Measurements from ENCODE around the gene MLH3.
A peak's percentile ranks its signal among the peaks of the same experiment; 100 is the strongest.

Gene MLH3

DNA sequence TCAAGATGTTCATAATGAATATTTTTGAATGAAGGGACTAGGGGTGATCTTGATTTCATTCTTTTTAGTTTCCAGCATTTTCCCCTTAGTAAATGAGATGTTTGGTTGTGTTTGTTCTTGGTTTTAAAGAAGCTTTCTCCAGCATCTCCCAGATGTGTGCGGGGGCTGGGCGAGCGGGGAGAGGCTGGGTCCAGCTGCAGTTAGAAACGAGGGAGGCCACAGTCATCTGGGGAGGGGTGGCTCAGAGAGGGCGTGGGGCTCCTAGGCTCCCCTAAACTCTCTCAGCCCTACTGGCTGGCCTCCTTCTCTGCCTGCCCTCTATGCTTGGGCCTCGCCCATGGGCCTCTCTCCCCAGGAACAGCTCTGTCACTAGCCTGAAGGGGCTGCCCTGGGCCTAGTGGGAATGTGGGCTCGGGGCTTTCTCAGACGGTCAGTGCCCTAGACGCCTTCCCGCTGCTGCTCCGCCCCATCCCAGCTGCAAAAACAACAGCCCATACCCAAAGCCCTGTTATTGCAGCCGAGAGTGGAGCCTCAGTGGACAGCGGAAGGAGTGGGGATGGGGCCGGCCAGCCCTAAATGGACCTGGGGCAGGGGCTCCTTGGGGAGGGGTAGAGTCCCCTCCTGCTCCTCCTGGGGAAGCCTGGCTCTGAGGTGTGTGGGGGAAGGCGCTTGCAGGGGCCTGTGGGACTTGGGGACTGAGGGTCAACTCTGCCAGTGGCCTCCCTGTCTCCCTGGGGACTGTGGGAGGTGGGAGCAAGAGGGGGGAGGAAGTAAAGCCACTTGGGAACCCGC lies 66.8 kb downstream of the MLH3 start:
- DNase-seq (no peak), ATAC-seq (no peak)

DNA sequence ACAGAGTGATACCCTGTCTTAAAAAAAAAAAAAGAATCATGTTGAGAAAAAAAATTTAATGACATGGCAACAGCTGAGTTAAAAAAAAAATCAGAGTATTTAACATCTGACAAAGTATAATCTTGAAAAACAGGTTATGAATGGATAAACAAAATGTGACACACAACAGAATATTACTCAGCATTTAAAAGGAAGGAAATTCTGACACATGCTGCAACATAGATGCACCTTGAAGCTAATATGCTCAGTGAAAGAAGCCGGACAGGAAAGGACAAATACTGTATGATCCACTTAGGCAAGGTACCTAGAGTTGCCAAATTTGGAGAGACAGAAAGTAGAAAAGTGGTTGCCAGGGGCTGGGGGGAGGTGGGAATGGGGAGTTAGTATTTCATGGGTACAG lies 67.9 kb downstream of the MLH3 start:
- DNase-seq, result no peak
- no peak for ATAC-seq

- ATAC-seq (no peak), DNase-seq (no peak)
Measured at GRCh38 chr14:74982661-74983060, 68.6 kb downstream of the MLH3 start.

- DNase-seq, result no peak
- no peak for ATAC-seq
Measured at GRCh38 chr14:74981833-74982232, 69.4 kb downstream of the MLH3 start.

GRCh38 chr14:74981462-74981782 lies 69.8 kb downstream of the MLH3 start:
- ATAC-seq (no peak), DNase-seq (no peak)

DNA sequence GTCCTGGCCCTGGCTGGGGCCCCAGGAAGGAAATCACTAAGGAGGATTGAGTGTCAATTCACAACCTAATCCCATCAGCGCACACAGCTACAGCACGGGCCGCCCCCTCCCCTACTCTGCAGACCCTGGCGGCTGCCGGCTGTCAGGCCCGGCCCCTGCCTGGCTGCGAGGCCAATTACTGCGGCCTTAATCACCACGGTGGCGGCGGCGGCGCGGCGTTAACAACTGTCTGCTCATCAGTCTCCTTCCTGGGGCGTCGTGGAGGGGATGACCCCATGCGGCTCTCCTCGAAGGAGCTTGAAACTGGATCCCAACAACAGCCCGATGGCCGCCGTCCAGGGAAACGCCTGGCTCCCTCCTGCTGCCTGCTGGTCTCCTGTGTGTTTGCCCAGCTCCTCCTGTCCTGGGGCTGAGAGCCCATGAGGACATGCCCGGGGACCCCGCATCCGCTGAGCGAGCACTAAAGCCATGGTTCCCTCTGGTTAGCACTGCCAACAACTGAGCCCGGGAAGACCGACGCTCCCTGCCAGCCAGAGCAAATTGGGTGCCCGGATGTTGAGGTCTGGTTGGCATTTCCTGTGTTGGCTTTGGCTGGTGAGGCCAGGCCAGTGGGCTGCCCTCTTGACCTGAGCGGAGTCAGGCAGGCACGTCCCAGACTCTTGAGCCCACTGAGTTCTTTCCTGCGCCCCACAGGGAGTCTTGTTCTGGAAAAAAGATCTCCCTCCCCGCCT lies 70.4 kb downstream of the MLH3 start:
- no peak for DNase-seq
- no peak for ATAC-seq

GRCh38 chr14:74980398-74980730 lies 70.9 kb downstream of the MLH3 start:
- ATAC-seq, result no peak
- DNase-seq, result no peak

- no peak for DNase-seq
Measured at GRCh38 chr14:74979442-74980397, 71.5 kb downstream of the MLH3 start.

DNA sequence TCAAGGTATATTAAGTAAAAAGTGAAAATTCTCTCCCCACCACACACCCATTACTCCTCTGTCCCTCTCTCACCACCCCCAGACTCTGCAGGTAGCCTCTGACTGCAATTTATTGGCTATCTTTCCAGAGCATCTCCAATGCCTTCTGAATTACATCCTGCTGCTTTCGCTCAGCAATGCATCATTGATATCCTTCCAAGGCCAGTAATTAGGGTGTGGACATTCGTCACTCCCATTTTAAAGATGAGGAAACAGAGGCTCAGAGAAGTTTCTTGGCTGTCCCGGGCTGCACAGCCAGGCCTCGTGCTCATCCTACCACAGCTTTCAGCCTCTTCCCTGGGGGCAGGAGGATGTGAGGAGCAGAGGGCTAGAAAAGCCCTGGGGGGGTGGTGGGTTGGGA lies 72.2 kb downstream of the MLH3 start:
- ATAC-seq (no peak), DNase-seq (no peak)

More at GRCh38 chr14:74979442-74980397, 71.5 kb downstream of the MLH3 start:
- no peak for ATAC-seq

DNA sequence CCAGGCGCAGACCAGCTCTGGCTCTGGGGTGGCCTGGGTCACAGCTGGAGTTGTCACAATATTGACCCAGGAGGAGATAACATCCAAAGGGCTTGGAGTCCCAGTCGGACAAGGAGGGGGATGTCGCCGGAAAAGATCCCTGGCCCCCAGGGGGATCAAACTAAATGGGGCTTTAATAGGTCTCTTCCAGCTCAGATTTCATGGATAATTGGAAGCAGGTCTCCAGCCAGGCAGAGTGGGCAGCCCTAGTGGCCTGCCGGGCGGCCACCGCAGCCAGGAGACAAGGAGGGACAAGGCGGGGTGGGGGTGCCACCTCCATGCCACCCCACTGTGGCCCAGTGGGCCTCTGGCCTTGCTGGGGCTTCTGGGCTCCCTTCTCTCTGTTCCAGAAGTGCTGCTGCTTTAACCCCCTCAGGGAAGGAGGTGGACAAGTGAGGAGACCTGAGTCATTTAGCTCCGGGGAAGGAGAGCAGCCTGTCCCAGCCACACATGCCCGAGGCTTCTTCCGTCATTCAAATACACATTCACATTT lies 72.8 kb downstream of the MLH3 start:
- no peak for DNase-seq

DNA sequence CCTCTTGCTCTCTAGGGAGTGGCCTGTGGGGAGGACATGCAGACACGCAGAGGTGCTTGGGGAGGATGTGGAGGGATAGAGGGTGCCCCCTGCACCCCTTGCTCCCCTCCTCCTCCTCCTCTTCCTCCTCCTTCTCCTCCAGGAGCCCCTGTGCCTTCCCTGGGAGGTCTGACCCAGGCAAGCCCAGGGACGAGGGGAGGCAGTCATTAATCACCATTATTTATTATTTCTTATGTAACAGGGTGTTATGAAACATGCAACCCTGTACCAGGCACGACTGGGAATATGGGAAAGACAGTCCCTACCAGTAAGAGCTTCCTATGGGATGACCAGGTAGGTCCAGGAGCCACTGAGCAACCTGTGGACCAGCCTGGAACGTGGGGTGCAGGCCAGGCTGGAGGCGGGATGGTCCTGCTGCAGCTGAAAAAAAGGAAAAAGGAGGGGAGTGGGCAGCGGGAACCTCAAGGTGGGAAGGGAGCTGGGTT lies 73.3 kb downstream of the MLH3 start:
- ATAC-seq (no peak), DNase-seq (no peak)

More for the DNA sequence above, 72.8 kb downstream of the MLH3 start:
- ATAC-seq, result no peak

GRCh38 chr14:74977164-74977900 lies 73.9 kb downstream of the MLH3 start:
- no peak for ATAC-seq

DNA sequence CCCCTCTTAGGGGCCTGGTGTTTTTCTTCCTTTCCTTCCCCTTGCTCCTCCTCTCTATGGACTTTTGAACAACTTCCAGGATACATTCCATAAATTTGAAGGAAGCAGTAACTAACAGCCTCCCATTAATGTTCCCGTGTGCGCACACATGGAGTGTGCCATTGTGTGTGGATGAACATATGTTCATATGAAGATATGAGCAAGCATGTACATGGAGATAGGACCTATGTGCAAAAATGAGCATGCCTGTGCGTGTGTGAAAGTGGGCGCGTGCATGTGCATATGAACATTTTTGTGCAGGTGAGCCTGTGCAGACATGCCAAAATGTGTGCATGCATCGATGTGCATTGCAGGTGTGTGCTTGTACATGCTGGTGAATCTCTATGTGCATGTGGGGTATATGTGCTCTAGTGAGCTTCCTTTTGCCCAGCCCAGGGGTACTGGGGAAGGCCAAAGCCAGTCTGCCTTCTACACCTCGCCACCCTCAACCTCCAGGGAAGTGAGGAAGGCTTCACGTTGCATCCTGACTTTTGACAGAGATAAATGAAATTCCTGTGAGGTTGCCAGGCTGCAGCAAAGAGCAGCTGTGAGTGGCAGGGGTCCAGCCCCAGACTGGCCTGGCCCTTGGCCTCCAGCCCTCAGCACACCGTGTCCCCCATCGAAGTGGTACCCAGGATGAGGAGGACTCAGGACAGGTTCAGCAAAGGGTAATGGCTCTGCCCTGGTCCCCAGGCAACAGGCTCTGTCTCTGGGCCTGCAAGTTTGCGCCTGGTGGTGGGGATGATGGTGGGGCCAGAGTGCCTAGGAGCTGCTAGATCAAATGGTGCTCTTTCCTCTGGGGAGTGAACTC lies 74.8 kb downstream of the MLH3 start:
- ATAC-seq, result no peak
- DNase-seq, result no peak

More at GRCh38 chr14:74977164-74977900, 73.9 kb downstream of the MLH3 start:
- DNase-seq, result no peak

- DNase-seq (no peak), ATAC-seq (no peak)
Measured at GRCh38 chr14:74975059-74975810, 76.0 kb downstream of the MLH3 start.

DNA sequence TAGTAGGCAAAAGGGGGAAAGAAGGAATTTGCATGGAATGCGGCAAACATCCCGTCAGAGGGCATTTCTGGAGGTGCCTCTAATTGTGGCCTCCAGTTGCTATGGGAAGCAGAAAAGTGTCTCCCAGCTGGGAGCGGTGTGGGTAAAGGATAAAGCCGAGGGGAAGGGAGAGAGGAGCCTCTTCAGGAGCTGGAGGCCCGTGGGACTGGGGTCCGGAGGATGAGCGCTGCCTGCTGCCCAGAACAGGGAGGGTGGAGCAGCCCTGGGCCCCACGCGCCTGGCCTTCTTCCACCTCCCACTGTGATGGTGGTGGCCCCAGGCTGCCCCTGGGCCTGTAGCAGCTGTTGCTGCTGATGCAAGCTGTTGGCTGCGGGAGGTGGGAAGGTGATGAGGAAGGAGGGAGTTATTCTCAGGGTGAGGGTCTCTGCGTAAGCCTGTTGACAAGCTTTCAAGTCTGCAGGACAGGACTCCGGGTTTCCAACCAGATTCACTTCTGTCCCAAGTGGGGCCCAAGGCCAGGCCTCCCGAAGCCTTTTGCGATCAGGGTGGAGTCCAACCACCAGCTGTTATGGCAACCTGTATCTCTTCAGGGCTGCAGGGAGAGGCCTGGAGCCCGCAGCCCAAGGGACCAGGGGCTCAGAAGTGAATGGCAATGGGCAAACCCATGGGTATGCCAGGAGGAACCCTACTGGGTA lies 76.8 kb downstream of the MLH3 start:
- ATAC-seq (no peak), DNase-seq (no peak)

DNA sequence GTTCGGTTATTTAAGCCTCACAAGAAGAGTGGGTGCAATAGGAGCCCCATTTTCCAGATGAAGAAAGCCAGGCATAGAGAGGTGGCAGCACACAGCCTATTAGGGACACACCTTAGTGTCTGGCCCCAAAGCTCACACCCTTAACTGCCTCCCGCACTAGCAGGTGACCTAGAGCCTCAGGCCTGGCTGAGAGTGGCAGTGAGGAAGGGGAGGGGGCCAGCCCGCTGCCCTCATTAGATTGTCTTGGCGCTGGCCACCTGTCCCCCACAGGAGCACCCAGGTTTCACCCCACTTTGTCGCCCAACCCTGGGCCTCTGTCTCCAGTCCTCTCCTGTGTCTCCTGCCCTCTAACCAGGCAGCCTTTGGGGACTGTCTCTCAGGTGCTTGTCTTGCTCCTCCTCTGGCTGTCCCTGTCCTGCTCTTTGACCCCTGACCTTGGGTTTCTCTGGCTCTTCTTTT lies 77.3 kb downstream of the MLH3 start:
- no peak for ATAC-seq

GRCh38 chr14:74973003-74973653 lies 78.1 kb downstream of the MLH3 start:
- ATAC-seq (peak; percentile 75), DNase-seq (peak; percentile 45)

More for the DNA sequence above, 77.3 kb downstream of the MLH3 start:
- no peak for DNase-seq

- DNase-seq, result no peak
- ATAC-seq, result no peak
Measured at GRCh38 chr14:74968811-74969210, 82.5 kb downstream of the MLH3 start.

Measured in stimulated activated naive CD8-positive, alpha-beta T cell treated with anti-CD3 and anti-CD28 coated beads, Interleukin-15, Interleukin-2, amounts not matched to agents 100 U/mL and 50 U/mL, for 24 hours (primary cell).